ENCODE measurements around the gene E2F4. TPM values are rescaled to one million over a fixed set of nuclear protein-coding genes. Genes with fewer than 3 reads are reported as not detected.

E2F4 gene
- total and polyA plus RNA-seq, 2 of the 13 experiments (the other 11 are each of a cell fraction or from before 2014, with no cell fraction given), result 84.8 to 91.2 TPM

DNA sequence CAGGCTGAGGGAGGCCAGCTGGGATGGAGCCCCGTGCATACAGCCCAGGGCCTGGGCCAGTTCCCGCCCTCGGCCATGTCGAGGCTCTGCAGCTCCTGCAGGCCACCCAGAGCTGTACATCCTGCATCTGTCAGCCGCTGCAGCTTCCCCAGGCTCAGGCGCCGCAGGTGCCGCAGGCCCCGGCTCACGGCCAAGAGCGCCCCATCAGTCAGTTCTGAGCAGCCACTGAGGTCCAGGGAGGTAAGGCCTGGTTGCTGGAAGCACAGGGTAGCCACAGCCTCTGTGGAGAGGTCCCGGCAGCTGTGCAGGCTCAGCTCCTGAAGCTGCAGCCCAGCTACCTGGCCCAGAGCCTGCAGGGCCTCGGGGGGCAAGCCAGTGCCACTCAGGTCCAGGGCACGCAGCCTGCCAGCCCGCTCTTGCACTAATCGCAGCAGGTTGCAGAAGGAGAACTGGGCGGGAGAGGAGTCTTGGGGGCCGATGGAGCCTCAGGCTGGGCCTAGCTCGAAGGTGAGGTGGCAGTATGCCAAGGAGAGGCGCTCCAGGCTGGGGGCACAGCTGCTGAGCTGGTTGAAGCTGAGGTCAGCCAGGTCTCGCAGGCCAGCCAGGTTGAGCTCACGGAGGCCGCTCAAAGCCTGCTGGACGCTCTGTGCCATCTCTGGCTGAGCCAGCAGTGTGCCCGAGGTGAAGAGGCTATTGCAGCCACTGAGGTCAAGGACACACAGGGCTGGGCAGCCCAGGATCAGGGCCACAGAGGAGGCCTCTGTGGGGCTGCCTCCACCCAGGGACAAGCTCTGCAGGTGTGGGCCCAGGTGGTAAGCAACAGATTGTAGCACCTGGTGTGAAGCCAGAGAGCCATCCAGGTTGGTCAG, 18.3 kb downstream of the E2F4 start (continued):
- TF ChIP-seq SOX13 (IDR thresholded peaks at IDR 0.05), result no peak
- no peak for TF ChIP-seq SOX13 (CRISPR knock-in tag; conservative IDR thresholded peaks at IDR 0.05 in 1 of 2, IDR thresholded peaks at IDR 0.05 in 1 of 2)
- TF ChIP-seq, protein P1, sequence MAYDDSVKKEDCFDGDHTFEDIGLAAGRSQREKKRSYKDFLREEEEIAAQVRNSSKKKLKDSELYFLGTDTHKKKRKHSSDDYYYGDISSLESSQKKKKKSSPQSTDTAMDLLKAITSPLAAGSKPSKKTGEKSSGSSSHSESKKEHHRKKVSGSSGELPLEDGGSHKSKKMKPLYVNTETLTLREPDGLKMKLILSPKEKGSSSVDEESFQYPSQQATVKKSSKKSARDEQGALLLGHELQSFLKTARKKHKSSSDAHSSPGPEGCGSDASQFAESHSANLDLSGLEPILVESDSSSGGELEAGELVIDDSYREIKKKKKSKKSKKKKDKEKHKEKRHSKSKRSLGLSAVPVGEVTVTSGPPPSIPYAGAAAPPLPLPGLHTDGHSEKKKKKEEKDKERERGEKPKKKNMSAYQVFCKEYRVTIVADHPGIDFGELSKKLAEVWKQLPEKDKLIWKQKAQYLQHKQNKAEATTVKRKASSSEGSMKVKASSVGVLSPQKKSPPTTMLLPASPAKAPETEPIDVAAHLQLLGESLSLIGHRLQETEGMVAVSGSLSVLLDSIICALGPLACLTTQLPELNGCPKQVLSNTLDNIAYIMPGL (CRISPR knock-in tag; IDR thresholded peaks at IDR 0.05; ENCODE audit: borderline replicate concordance in 1 of 2, low read depth in 1 of 2), result no peak
- TF ChIP-seq NR2F6 (IDR thresholded peaks at IDR 0.05), result peak; percentile 76
- TF ChIP-seq NR2F6 (CRISPR knock-in tag; IDR thresholded peaks at IDR 0.05), result peak; percentile 79
- no peak for TF ChIP-seq SP140L (CRISPR knock-in tag; IDR thresholded peaks at IDR 0.05; ENCODE audit: borderline replicate concordance)
- TF ChIP-seq RCOR2 (CRISPR knock-in tag; IDR thresholded peaks at IDR 0.05), result no peak
- no peak for TF ChIP-seq HNF4G (IDR thresholded peaks at IDR 0.05; ENCODE audit: borderline replicate concordance, low read depth, low read length)
- no peak for TF ChIP-seq HNF4G (CRISPR knock-in tag; IDR thresholded peaks at IDR 0.05; ENCODE audit: borderline replicate concordance, low read depth)
- no peak for TF ChIP-seq ETV6 (CRISPR knock-in tag; conservative IDR thresholded peaks at IDR 0.05)
- TF ChIP-seq ZKSCAN5 (CRISPR knock-in tag; IDR thresholded peaks at IDR 0.05), result no peak
- TF ChIP-seq ETV5 (CRISPR knock-in tag; IDR thresholded peaks at IDR 0.05; ENCODE audit: borderline replicate concordance), result peak; percentile 10; the same call in 1 of the 2 replicates
- no peak for TF ChIP-seq ZFAT (CRISPR knock-in tag; conservative IDR thresholded peaks at IDR 0.05)
- TF ChIP-seq ZNF432 (CRISPR knock-in tag; IDR thresholded peaks at IDR 0.05; ENCODE audit: borderline replicate concordance), result no peak
- TF ChIP-seq, protein P2, sequence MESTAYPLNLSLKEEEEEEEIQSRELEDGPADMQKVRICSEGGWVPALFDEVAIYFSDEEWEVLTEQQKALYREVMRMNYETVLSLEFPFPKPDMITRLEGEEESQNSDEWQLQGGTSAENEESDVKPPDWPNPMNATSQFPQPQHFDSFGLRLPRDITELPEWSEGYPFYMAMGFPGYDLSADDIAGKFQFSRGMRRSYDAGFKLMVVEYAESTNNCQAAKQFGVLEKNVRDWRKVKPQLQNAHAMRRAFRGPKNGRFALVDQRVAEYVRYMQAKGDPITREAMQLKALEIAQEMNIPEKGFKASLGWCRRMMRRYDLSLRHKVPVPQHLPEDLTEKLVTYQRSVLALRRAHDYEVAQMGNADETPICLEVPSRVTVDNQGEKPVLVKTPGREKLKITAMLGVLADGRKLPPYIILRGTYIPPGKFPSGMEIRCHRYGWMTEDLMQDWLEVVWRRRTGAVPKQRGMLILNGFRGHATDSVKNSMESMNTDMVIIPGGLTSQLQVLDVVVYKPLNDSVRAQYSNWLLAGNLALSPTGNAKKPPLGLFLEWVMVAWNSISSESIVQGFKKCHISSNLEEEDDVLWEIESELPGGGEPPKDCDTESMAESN (CRISPR knock-in tag; conservative IDR thresholded peaks at IDR 0.05), result no peak
- TF ChIP-seq PAWR (CRISPR knock-in tag; IDR thresholded peaks at IDR 0.05; ENCODE audit: borderline replicate concordance), result no peak
- TF ChIP-seq ZNF549 (CRISPR knock-in tag; IDR thresholded peaks at IDR 0.05), result no peak
- TF ChIP-seq, protein P3, sequence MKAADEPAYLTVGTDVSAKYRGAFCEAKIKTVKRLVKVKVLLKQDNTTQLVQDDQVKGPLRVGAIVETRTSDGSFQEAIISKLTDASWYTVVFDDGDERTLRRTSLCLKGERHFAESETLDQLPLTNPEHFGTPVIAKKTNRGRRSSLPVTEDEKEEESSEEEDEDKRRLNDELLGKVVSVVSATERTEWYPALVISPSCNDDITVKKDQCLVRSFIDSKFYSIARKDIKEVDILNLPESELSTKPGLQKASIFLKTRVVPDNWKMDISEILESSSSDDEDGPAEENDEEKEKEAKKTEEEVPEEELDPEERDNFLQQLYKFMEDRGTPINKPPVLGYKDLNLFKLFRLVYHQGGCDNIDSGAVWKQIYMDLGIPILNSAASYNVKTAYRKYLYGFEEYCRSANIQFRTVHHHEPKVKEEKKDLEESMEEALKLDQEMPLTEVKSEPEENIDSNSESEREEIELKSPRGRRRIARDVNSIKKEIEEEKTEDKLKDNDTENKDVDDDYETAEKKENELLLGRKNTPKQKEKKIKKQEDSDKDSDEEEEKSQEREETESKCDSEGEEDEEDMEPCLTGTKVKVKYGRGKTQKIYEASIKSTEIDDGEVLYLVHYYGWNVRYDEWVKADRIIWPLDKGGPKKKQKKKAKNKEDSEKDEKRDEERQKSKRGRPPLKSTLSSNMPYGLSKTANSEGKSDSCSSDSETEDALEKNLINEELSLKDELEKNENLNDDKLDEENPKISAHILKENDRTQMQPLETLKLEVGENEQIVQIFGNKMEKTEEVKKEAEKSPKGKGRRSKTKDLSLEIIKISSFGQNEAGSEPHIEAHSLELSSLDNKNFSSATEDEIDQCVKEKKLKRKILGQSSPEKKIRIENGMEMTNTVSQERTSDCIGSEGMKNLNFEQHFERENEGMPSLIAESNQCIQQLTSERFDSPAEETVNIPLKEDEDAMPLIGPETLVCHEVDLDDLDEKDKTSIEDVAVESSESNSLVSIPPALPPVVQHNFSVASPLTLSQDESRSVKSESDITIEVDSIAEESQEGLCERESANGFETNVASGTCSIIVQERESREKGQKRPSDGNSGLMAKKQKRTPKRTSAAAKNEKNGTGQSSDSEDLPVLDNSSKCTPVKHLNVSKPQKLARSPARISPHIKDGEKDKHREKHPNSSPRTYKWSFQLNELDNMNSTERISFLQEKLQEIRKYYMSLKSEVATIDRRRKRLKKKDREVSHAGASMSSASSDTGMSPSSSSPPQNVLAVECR (CRISPR knock-in tag; IDR thresholded peaks at IDR 0.05; ENCODE audit: borderline replicate concordance), result peak; percentile 29
- TF ChIP-seq, protein P4, sequence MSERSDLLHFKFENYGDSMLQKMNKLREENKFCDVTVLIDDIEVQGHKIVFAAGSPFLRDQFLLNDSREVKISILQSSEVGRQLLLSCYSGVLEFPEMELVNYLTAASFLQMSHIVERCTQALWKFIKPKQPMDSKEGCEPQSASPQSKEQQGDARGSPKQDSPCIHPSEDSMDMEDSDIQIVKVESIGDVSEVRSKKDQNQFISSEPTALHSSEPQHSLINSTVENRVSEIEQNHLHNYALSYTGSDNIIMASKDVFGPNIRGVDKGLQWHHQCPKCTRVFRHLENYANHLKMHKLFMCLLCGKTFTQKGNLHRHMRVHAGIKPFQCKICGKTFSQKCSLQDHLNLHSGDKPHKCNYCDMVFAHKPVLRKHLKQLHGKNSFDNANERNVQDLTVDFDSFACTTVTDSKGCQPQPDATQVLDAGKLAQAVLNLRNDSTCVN (CRISPR knock-in tag; IDR thresholded peaks at IDR 0.05; ENCODE audit: borderline replicate concordance), result no peak
- 0 out of 2 replicates have a peak, but pooled peaks have one; percentile 10 for TF ChIP-seq FOXO1 (CRISPR knock-in tag; IDR thresholded peaks at IDR 0.05)
